IMR-90 (cell line): Measurements from ENCODE around the gene PRKD2. TPM values are rescaled to one million over a fixed set of nuclear protein-coding genes. Genes with fewer than 3 reads are reported as not detected.

Experiments used
- ATAC-seq: fragments of 200-7000 bp; cut with Tn5 transposase; 2 replicates; pipeline ENCODE4 v1.9.1; 2020; ENCODE audit warnings: low read depth, mild to moderate bottlenecking, moderate library complexity
- BruUV-seq: library from RNA; stranded (reverse); fragments of 400-500 nt; replicated peaks from 2 replicates; lab custom pipeline; 2021; lab: Mats Ljungman, UMichigan
- CTCF ChIA-PET: fragments of 300-600 bp; formaldehyde crosslinking; extraction: SDS; loops from one replicate; lab custom pipeline; 2021; ENCODE audit warnings: antibody characterized with exemption; lab: Yijun Ruan, JAX
- POLR2A ChIA-PET: fragments of 300-600 bp; sonication (Branson Sonifier 250); formaldehyde crosslinking; loops from one replicate; lab custom pipeline; 2022; ENCODE audit warnings: antibody characterized with exemption; ENCODE audit not compliant: unreplicated experiment; lab: Charles Lee
- DNase-seq: peaks from one replicate; pipeline ENCODE4 v3.0.0; 2013
- H2AFZ ChIP-seq: replicated peaks from 2 replicates; pipeline ENCODE3; 2013; ENCODE audit warnings: low read length, mild to moderate bottlenecking; ENCODE audit not compliant: poor library complexity
- H2AK5ac ChIP-seq: 2 replicates; pipeline ENCODE4 v1.6.1; 2013; ENCODE audit warnings: low read depth, low read length, inconsistent platforms
- H2AK9ac ChIP-seq: replicated peaks from 2 replicates; pipeline ENCODE3; 2013; ENCODE audit warnings: mild to moderate bottlenecking, low read depth, low read length, moderate library complexity; ENCODE audit not compliant: poor library complexity
- H2BK120ac ChIP-seq: 2 replicates; pipeline ENCODE4 v1.6.1; 2013; ENCODE audit warnings: low read depth, low read length, inconsistent platforms
- H2BK15ac ChIP-seq: 3 replicates; pipeline ENCODE4 v1.6.1; 2013; ENCODE audit warnings: low read depth, low read length, inconsistent platforms
- H2BK20ac ChIP-seq: 2 replicates; pipeline ENCODE4 v1.6.1; 2013; ENCODE audit warnings: low read depth, mild to moderate bottlenecking, inconsistent platforms, low read length, moderate library complexity
- H2BK5ac ChIP-seq: 2 replicates; pipeline ENCODE4 v1.6.1; 2013; ENCODE audit warnings: mild to moderate bottlenecking, low read depth, low read length, inconsistent platforms; ENCODE audit not compliant: poor library complexity, severe bottlenecking
- H3K14ac ChIP-seq: replicated peaks from 2 replicates; pipeline ENCODE4 v1.6.1; 2013; ENCODE audit warnings: low read depth, low read length, inconsistent platforms
- H3K18ac ChIP-seq: 2 replicates; pipeline ENCODE4 v1.6.1; 2013; ENCODE audit warnings: low read depth, low read length, control low read depth
- H3K23ac ChIP-seq: 2 replicates; pipeline ENCODE4 v1.6.1; 2013; ENCODE audit warnings: low read depth, low read length, inconsistent platforms
- H3K27ac ChIP-seq: 2 replicates; pipeline ENCODE4 v1.5.1; 2013; ENCODE audit warnings: mild to moderate bottlenecking, control low read depth, low read length; ENCODE audit not compliant: insufficient read depth
- H3K27me3 ChIP-seq: 2 replicates; pipeline ENCODE4 v1.6.1; 2013; ENCODE audit warnings: low read length; ENCODE audit not compliant: control insufficient read depth, insufficient read depth
- H3K36me3 ChIP-seq: 2 replicates; pipeline ENCODE4 v1.6.1; 2013; ENCODE audit warnings: low read length, mixed read lengths; ENCODE audit not compliant: control insufficient read depth, insufficient read depth
- H3K4ac ChIP-seq: 2 replicates; pipeline ENCODE4 v1.6.1; 2013; ENCODE audit warnings: low read depth, low read length, inconsistent platforms
- H3K4me1 ChIP-seq: 2 replicates; pipeline ENCODE4 v1.6.1; 2013; ENCODE audit warnings: low read length, mixed read lengths; ENCODE audit not compliant: control insufficient read depth, insufficient read depth
- H3K4me2 ChIP-seq: 2 replicates; pipeline ENCODE4 v1.6.1; 2013; ENCODE audit warnings: low read depth, mild to moderate bottlenecking, control low read depth, low read length, moderate library complexity
- H3K4me3 ChIP-seq: 2 replicates; pipeline ENCODE4 v1.5.1; 2013; ENCODE audit warnings: low read depth, mild to moderate bottlenecking, control low read depth, low read length, moderate library complexity; ENCODE audit not compliant: insufficient read depth
- H3K56ac ChIP-seq: 2 replicates; pipeline ENCODE4 v1.6.1; 2013; ENCODE audit warnings: low read length, inconsistent platforms; ENCODE audit not compliant: insufficient read depth; ENCODE audit errors: extremely low read depth
- H3K79me1 ChIP-seq, 2 experiments: 2 replicates each; pipeline ENCODE4 v1.6.1; 2013; ENCODE audit warnings: low read length in 2 of 2, inconsistent platforms in 1 of 2, low read depth in 1 of 2
- H3K9ac ChIP-seq: 2 replicates; pipeline ENCODE4 v1.6.1; 2013; ENCODE audit warnings: low read depth, low read length, control low read depth
- H3K9me1 ChIP-seq: 2 replicates; pipeline ENCODE4 v1.6.1; 2013; ENCODE audit warnings: low read length, inconsistent platforms; ENCODE audit not compliant: insufficient read depth
- H3K9me3 ChIP-seq: 2 replicates; pipeline ENCODE4 v1.6.1; 2013; ENCODE audit warnings: low read length; ENCODE audit not compliant: control insufficient read depth, insufficient read depth
- H4K20me1 ChIP-seq: 2 replicates; pipeline ENCODE4 v1.6.1; 2013; ENCODE audit warnings: low read length, inconsistent platforms; ENCODE audit not compliant: insufficient read depth
- H4K5ac ChIP-seq: 2 replicates; pipeline ENCODE4 v1.6.1; 2013; ENCODE audit warnings: mild to moderate bottlenecking, low read depth, low read length, control low read depth
- H4K8ac ChIP-seq, 2 experiments: 2 replicates each; pipeline ENCODE4 v1.6.1; 2013; ENCODE audit warnings: low read depth in 2 of 2, low read length in 2 of 2, control low read depth in 1 of 2, inconsistent platforms in 1 of 2
- H4K91ac ChIP-seq: 2 replicates; pipeline ENCODE4 v1.6.1; 2013; ENCODE audit warnings: low read depth, low read length, inconsistent platforms; ENCODE audit not compliant: insufficient read depth
- BHLHE40 ChIP-seq: fragments of 150-350 bp; IDR thresholded peaks from 2 replicates; pipeline ENCODE4 v1.6.1; 2016; ENCODE audit warnings: mild to moderate bottlenecking, low read depth, low read length
- CEBPB ChIP-seq: IDR thresholded peaks from 2 replicates; pipeline ENCODE4 v1.6.1; 2012; ENCODE audit warnings: low read depth, low read length, improper control_type of control experiment
- CHD1 ChIP-seq: IDR thresholded peaks from 2 replicates; pipeline ENCODE4 v1.6.1; 2012; ENCODE audit warnings: low read depth, low read length, improper control_type of control experiment
- ELK1 ChIP-seq: fragments of 150-350 bp; IDR thresholded peaks from 2 replicates; pipeline ENCODE4 v1.6.1; 2016; ENCODE audit warnings: low read depth, mild to moderate bottlenecking, low read length, moderate library complexity, borderline replicate concordance
- FOS ChIP-seq: fragments of 150-350 bp; IDR thresholded peaks from 2 replicates; pipeline ENCODE4 v1.6.1; 2016; ENCODE audit warnings: low read depth, low read length
- MAFK ChIP-seq: IDR thresholded peaks from 2 replicates; pipeline ENCODE4 v1.6.1; 2012; ENCODE audit warnings: low read depth, low read length, improper control_type of control experiment
- MAZ ChIP-seq: IDR thresholded peaks from 2 replicates; pipeline ENCODE4 v1.6.1; 2012; ENCODE audit warnings: low read depth, mild to moderate bottlenecking, low read length, improper control_type of control experiment, moderate library complexity, borderline replicate concordance
- MXI1 ChIP-seq: IDR thresholded peaks from 2 replicates; pipeline ENCODE4 v1.6.1; 2012; ENCODE audit warnings: low read depth, mild to moderate bottlenecking, low read length, moderate library complexity, borderline replicate concordance
- NFE2L2 ChIP-seq: fragments of 150-350 bp; IDR thresholded peaks from 2 replicates; pipeline ENCODE4 v1.6.1; 2016; ENCODE audit warnings: low read depth, mild to moderate bottlenecking, low read length
- POLR2A ChIP-seq: IDR thresholded peaks from 2 replicates; pipeline ENCODE4 v1.6.1; 2012; ENCODE audit warnings: mild to moderate bottlenecking, low read depth, low read length
- RAD21 ChIP-seq: IDR thresholded peaks from 2 replicates; pipeline ENCODE4 v1.6.1; 2012; ENCODE audit warnings: low read length, improper control_type of control experiment
- RCOR1 ChIP-seq: IDR thresholded peaks from 2 replicates; pipeline ENCODE4 v1.6.1; 2012; ENCODE audit warnings: mild to moderate bottlenecking, low read length, improper control_type of control experiment; ENCODE audit not compliant: insufficient replicate concordance
- RFX5 ChIP-seq: IDR thresholded peaks from 2 replicates; pipeline ENCODE4 v1.8.0; 2012; ENCODE audit warnings: low read depth, mild to moderate bottlenecking, low read length, moderate library complexity
- SMC3 ChIP-seq: fragments of 150-350 bp; IDR thresholded peaks from 2 replicates; pipeline ENCODE4 v1.6.1; 2016; ENCODE audit warnings: low read depth, mild to moderate bottlenecking, antibody characterized with exemption, low read length, moderate library complexity
- USF2 ChIP-seq: fragments of 150-350 bp; IDR thresholded peaks from 2 replicates; pipeline ENCODE4 v1.6.1; 2017; ENCODE audit warnings: mild to moderate bottlenecking, antibody characterized with exemption, low read length, low read depth
- WGBS, 2 experiments: methylation state at CpG; one replicate each; pipeline versions ENCODE4 v1.1.5 to v1.1.7; 2013; ENCODE audit warnings: missing lambda C conversion rate in 2 of 2; ENCODE audit not compliant: insufficient read length in 1 of 2; ENCODE audit errors: extremely low coverage in 2 of 2; 5-methylcytosine and 5-hydroxymethylcytosine counted together
- dilution Hi-C: fragments of 300-500 bp; cut with HindIII; formaldehyde crosslinking; loops from one replicate; pipeline ENCODE4 v1.14.3; 2018; ENCODE audit warnings: low sequenced_read_pairs; ENCODE audit not compliant: unreplicated experiment
- in situ Hi-C: fragments of 300-500 bp; cut with MboI; formaldehyde crosslinking; loops from 3 replicates; pipeline ENCODE4 v1.14.3; 2019; ENCODE audit warnings: low sequenced_read_pairs, inconsistent platforms, mixed read lengths
- intact Hi-C: fragments of 100-400 bp; cut with micrococcal nuclease; formaldehyde crosslinking; loops from 2 replicates; pipeline ENCODE4 v1.10.0; 2022
- polyA plus RNA-seq, 3 experiments: library from polyadenylated mRNA; depleted of rRNA; stranded (reverse); fragments of >200 nt; gene quantifications; 2 replicates each; pipeline ENCODE4 v1.2.3, GENCODE V29; 2012; ENCODE audit warnings: low replicate concordance in 1 of 3
- total RNA-seq: library from RNA; depleted of rRNA; stranded (reverse); fragments of >200 nt; gene quantifications from 2 replicates; pipeline ENCODE4 v1.2.3, GENCODE V29; 2012
- TF ChIP-seq, protein P1 (sequence below): conservative IDR thresholded peaks from 2 replicates; pipeline ENCODE4 v1.5.1; 2012; ENCODE audit warnings: mild to moderate bottlenecking, low read depth, low read length, improper control_type of control experiment

PRKD2 gene
- total and polyA plus RNA-seq, 2 of the 4 experiments (the other 2 are of a cell fraction): 9.9 to 19.6 TPM

GRCh38 chr19:46733690-46734292, 16.9 kb upstream of the PRKD2 start:
- Histone ChIP-seq H4K5ac (no peak overlapping the region), H3K14ac (no peak overlapping the region), H3K27me3 (no peaks in the 10 kb centered on the region), H3K4ac (no peak overlapping the region), H2AK9ac (no peak overlapping the region), H3K79me1 (peaks cover 46 to 86% of the 10 kb centered on the region in 2 experiments), H3K9me1 (peaks cover 29% of the 10 kb centered on the region), H2AK5ac (no peak overlapping the region), H2BK15ac (no peak overlapping the region), H2BK5ac (no peak overlapping the region), H3K27ac (no peak overlapping the region), H4K20me1 (peaks cover 85% of the 10 kb centered on the region), H3K23ac (no peak overlapping the region), H2BK20ac (no peak overlapping the region), H3K56ac (no peak overlapping the region), H3K9ac (no peak overlapping the region), H4K91ac (no peak overlapping the region), H3K18ac (no peak overlapping the region), H2AFZ (no peak overlapping the region), H3K9me3 (no peaks in the 10 kb centered on the region), H4K8ac (no peak overlapping the region), H3K4me3 (no peak overlapping the region), H2BK120ac (no peak overlapping the region), H3K4me1 (peaks cover 27% of the 10 kb centered on the region), H3K4me2 (no peak overlapping the region), H3K36me3 (peaks cover 67% of the 10 kb centered on the region)
- ChIA-PET CTCF (no interaction called here), POLR2A (interaction anchor here (0.6 kb wide), 1 partner anchor 45 kb away, joined by 3 read pairs; no protein-coding TSS in a partner anchor)
- ATAC-seq: no peak
- in situ Hi-C loops: no loop called here
- intact Hi-C loops: no loop called here
- DNase-seq: no peak
- WGBS, 2 experiments: no CpG with 5 or more reads among the region's 11 CpGs
- TF ChIP-seq POLR2A (no peak), CEBPB (no peak), USF2 (no peak), CHD1 (no peak), MAZ (no peak), RAD21 (no peak), BHLHE40 (no peak), FOS (no peak), ELK1 (no peak), SMC3 (no peak), NFE2L2 (no peak), RCOR1 (no peak), MXI1 (no peak), RFX5 (no peak), MAFK (no peak)
- TF ChIP-seq, protein P1, sequence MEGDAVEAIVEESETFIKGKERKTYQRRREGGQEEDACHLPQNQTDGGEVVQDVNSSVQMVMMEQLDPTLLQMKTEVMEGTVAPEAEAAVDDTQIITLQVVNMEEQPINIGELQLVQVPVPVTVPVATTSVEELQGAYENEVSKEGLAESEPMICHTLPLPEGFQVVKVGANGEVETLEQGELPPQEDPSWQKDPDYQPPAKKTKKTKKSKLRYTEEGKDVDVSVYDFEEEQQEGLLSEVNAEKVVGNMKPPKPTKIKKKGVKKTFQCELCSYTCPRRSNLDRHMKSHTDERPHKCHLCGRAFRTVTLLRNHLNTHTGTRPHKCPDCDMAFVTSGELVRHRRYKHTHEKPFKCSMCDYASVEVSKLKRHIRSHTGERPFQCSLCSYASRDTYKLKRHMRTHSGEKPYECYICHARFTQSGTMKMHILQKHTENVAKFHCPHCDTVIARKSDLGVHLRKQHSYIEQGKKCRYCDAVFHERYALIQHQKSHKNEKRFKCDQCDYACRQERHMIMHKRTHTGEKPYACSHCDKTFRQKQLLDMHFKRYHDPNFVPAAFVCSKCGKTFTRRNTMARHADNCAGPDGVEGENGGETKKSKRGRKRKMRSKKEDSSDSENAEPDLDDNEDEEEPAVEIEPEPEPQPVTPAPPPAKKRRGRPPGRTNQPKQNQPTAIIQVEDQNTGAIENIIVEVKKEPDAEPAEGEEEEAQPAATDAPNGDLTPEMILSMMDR: no peak
- dilution Hi-C loops: no loop called here
- TSS peak; percentile 42 for BruUV-seq
